Endothelial cell (in vitro differentiated cells): ENCODE data around the gene NOP53. TPM values are rescaled to one million over a fixed set of nuclear protein-coding genes. Genes with fewer than 3 reads are reported as not detected.
A peak's percentile ranks its signal among the peaks of the same experiment; 100 is the strongest.
"Not testable (repeated sequence)": the region's sequence is repeated elsewhere in the genome, so short reads cannot be mapped to it uniquely, and the experiment has no call there.

Experiments
- DNase-seq: peaks from one replicate; pipeline ENCODE4 v3.0.0; 2021; ENCODE audit warnings: low spot score
- H3K27ac Mint-ChIP-seq: one replicate; pipeline ENCODE4 v1.8.0; 2021; ENCODE audit warnings: mixed read lengths, inconsistent platforms; ENCODE audit not compliant: unreplicated experiment
- H3K27me3 Mint-ChIP-seq: one replicate; pipeline ENCODE4 v1.8.0; 2021; ENCODE audit warnings: mild to moderate bottlenecking, moderate library complexity, mixed read lengths, inconsistent platforms; ENCODE audit not compliant: unreplicated experiment
- H3K36me3 Mint-ChIP-seq: one replicate; pipeline ENCODE4 v1.8.0; 2021; ENCODE audit warnings: mild to moderate bottlenecking, low read depth, mixed read lengths, inconsistent platforms; ENCODE audit not compliant: unreplicated experiment
- H3K4me1 Mint-ChIP-seq: one replicate; pipeline ENCODE4 v1.8.0; 2021; ENCODE audit warnings: mild to moderate bottlenecking, mixed read lengths, inconsistent platforms; ENCODE audit not compliant: unreplicated experiment
- H3K4me3 Mint-ChIP-seq: one replicate; pipeline ENCODE4 v1.8.0; 2021; ENCODE audit warnings: mild to moderate bottlenecking, mixed read lengths, inconsistent platforms; ENCODE audit not compliant: unreplicated experiment
- H3K9me3 Mint-ChIP-seq: one replicate; pipeline ENCODE4 v1.8.0; 2021; ENCODE audit warnings: mixed read lengths, inconsistent platforms; ENCODE audit not compliant: unreplicated experiment
- CTCF ChIP-seq: fragments of 200-600 bp; sonication (generic); IDR thresholded peaks from one replicate; pipeline ENCODE4 v1.5.0; 2021; ENCODE audit warnings: antibody characterized with exemption; ENCODE audit not compliant: unreplicated experiment
- total RNA-seq: library from RNA; stranded (reverse); fragmentation: NEBNext Ultra II Directional; extraction: Animal tissue kit (Norgen Biotek cat#: 25700); gene quantifications from one replicate; pipeline ENCODE4 v1.2.1, GENCODE V29; 2021; ENCODE audit not compliant: unreplicated experiment

Gene NOP53
- total RNA-seq, 1 donor from 2014 or later: 324 TPM

GRCh38 chr19:47781590-47782262 is 36.4 kb downstream of the NOP53 start:
- peaks cover 12% of the 10 kb centered on the region for H3K27me3 Mint-ChIP-seq
- peak overlapping the region; percentile 94 for H3K4me3 Mint-ChIP-seq
- H3K9me3 Mint-ChIP-seq: no peaks in the 10 kb centered on the region
- no peak for DNase-seq
- H3K4me1 Mint-ChIP-seq: peaks cover 30% of the 10 kb centered on the region
- H3K36me3 Mint-ChIP-seq: peaks cover 46% of the 10 kb centered on the region
- H3K27ac Mint-ChIP-seq: peak overlapping the region; percentile 42
- TF ChIP-seq CTCF: no peak

GRCh38 chr19:47786566-47786965 is 41.2 kb downstream of the NOP53 start:
- H3K27ac Mint-ChIP-seq: no peak overlapping the region
- peaks cover 31% of the 10 kb centered on the region for H3K36me3 Mint-ChIP-seq
- H3K4me1 Mint-ChIP-seq: peaks cover 8% of the 10 kb centered on the region
- DNase-seq: no peak
- no peak overlapping the region for H3K4me3 Mint-ChIP-seq
- no peaks in the 10 kb centered on the region for H3K9me3 Mint-ChIP-seq
- TF ChIP-seq CTCF: no peak
- H3K27me3 Mint-ChIP-seq: peaks cover 7% of the 10 kb centered on the region

GRCh38 chr19:47787307-47787706 is 42.0 kb downstream of the NOP53 start:
- peaks cover 24% of the 10 kb centered on the region for H3K36me3 Mint-ChIP-seq
- DNase-seq, H3K9me3 Mint-ChIP-seq, H3K4me1 Mint-ChIP-seq, H3K4me3 Mint-ChIP-seq, H3K27ac Mint-ChIP-seq, H3K27me3 Mint-ChIP-seq: not testable (repeated sequence)

DNA sequence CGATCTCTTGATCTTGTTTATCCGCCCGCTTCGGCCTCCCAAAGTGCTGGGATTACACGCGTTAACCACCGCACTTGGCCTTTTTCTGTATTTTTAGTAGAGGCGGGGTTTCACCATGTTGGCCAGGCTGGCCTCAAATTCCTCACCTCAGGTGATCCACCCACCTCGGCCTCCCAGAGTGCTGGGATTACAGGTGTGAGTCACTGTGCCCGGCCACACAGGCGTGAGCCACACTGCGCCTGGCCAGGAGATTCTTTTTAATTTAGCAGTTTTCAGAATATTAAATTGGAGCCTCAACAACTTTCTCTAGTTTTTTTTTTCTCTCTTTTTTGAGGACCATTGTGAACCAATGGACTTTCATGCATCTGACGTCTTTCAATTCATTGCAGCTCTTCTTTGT is 44.5 kb downstream of the NOP53 start:
- DNase-seq, H3K4me3 Mint-ChIP-seq, H3K27ac Mint-ChIP-seq, H3K9me3 Mint-ChIP-seq, H3K27me3 Mint-ChIP-seq, H3K4me1 Mint-ChIP-seq, H3K36me3 Mint-ChIP-seq: not testable (repeated sequence)

DNA sequence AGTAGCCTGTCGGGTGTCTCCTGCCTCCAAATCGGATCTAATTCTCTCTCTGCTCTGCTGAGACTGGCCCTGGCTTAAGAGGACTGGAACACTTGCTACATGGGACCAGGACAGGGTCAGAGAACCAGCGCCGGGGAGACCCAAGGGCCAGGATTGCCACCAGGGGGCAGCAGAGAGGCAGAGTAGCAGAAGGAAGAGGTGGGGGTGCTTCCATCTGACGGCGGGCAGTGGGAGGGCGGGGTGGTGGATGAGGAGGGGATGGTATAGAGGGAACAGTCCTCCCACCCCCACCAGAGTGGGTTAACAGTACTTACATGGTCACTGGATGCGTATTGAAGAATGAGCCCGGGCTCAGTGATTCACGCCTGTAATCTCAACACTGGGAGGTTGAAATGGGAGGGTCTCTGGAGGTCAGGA is 45.1 kb downstream of the NOP53 start:
- Mint-ChIP-seq H3K9me3 (no peaks in the 10 kb centered on the region), H3K27ac (no peak overlapping the region), H3K4me3 (no peak overlapping the region), H3K36me3 (peaks cover 6% of the 10 kb centered on the region), H3K27me3 (peaks cover 6% of the 10 kb centered on the region), H3K4me1 (no peaks in the 10 kb centered on the region)
- peak; percentile 97 for DNase-seq
- TF ChIP-seq CTCF: peak; percentile 85

GRCh38 chr19:47792616-47793015 is 47.3 kb downstream of the NOP53 start:
- TF ChIP-seq CTCF: no peak
- no peak for DNase-seq
- Mint-ChIP-seq H3K9me3 (no peaks in the 10 kb centered on the region), H3K36me3 (peaks cover 4% of the 10 kb centered on the region), H3K4me1 (no peaks in the 10 kb centered on the region), H3K27ac (no peak overlapping the region), H3K4me3 (no peak overlapping the region), H3K27me3 (peaks cover 4% of the 10 kb centered on the region)
